NT2/D1 (cell line): ENCODE data around the gene MYH9.

Experiments
- SUZ12 ChIP-seq: IDR thresholded peaks from 2 replicates; pipeline ENCODE4 v1.6.1; 2011; ENCODE audit not compliant: insufficient read length, insufficient read depth; ENCODE audit errors: extremely low read depth
- YY1 ChIP-seq: IDR thresholded peaks from 2 replicates; pipeline ENCODE4 v1.6.1; 2011; ENCODE audit not compliant: insufficient read length, insufficient read depth

- TF ChIP-seq YY1 (no peak), SUZ12 (no peak)
These were observed 6.1 kb downstream of the MYH9 start for GRCh38 chr22:36381513-36382128.
